AG04450 (cell line): Measurements from ENCODE around the gene SEC16B. TPM values are rescaled to one million over a fixed set of nuclear protein-coding genes. Genes with fewer than 3 reads are reported as not detected.

ENCODE experiments used
- CTCF ChIA-PET: fragments of 300-600, 350-600 bp; formaldehyde crosslinking; extraction: SDS; loops from one replicate; lab custom pipeline; 2022; ENCODE audit warnings: antibody characterized with exemption, inconsistent platforms; lab: Charles Lee
- POLR2A ChIA-PET: fragments of 350-600 bp; formaldehyde crosslinking; extraction: SDS; loops from one replicate; lab custom pipeline; 2021; ENCODE audit warnings: antibody characterized with exemption, inconsistent platforms; lab: Yijun Ruan, JAX
- DNase-seq: peaks from one replicate; pipeline ENCODE4 v3.0.0-alpha.2; 2011; ENCODE audit warnings: low read depth, low spot score
- H3K27ac ChIP-seq: one replicate; pipeline ENCODE4 v1.5.1; 2012; ENCODE audit warnings: low read depth, low read length, control low read depth
- H3K27me3 ChIP-seq: one replicate; pipeline ENCODE4 v1.6.0; 2012; ENCODE audit warnings: low read length; ENCODE audit not compliant: control insufficient read depth, insufficient read depth
- H3K4me3 ChIP-seq: 2 replicates; pipeline ENCODE4 v1.5.1; 2011; ENCODE audit warnings: mild to moderate bottlenecking, low read depth, low read length, control low read depth
- H3K9me3 ChIP-seq: 2 replicates; pipeline ENCODE4 v1.5.1; 2012; ENCODE audit warnings: low read length; ENCODE audit not compliant: control insufficient read depth, insufficient read depth
- CTCF ChIP-seq: IDR thresholded peaks from 2 replicates; pipeline ENCODE4 v1.5.1; 2011; ENCODE audit warnings: low read depth, low read length, control low read depth, inconsistent platforms
- polyA plus RNA-seq: library from polyadenylated mRNA; depleted of rRNA; stranded (reverse); fragments of >200 nt; gene quantifications from 2 replicates; pipeline ENCODE4 v1.2.3, GENCODE V29; 2011

SEC16B gene
- polyA plus RNA-seq, 1 experiment: 4.0 TPM

DNA sequence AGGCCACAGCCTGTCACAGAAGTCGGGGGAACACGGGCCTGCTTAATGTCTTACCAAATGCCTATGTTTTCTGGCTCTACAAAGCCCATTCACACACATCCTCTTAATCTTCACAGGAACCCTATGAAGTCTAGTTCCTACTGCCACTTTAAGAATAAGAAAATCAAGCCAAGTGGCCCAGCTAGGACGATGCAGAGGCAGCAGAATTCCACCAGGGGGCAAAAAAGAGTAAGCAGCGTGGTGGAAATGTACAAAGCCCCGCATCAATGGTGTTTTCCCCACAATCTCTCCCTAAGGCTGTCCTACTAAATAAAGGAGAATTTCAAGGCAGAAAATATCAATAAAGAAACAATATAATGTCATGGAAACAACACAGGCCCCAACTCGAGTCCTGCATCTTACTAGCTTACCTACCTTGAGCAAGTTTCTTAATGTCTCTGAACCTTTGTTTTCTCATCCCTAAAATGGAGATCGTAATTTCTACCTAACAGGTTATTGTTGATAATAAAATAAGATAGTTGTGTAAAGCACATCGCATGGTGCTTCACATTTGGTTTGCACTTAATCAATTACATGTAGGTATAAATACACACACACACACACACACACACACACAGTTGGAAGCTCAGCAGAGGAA is 21.4 kb downstream of the SEC16B start:
- peak; percentile 98 for TF ChIP-seq CTCF
- ChIA-PET CTCF (interaction anchor here (0.6 to 4.3 kb wide), 22 partner anchors 10 to 1052 kb away, joined by 3 to 30 read pairs (median 6); no protein-coding TSS in a partner anchor), POLR2A (no interaction called here)
- H3K27ac ChIP-seq: no peak overlapping the region
- no peaks in the 10 kb centered on the region for H3K27me3 ChIP-seq
- no peak overlapping the region for H3K4me3 ChIP-seq
- H3K9me3 ChIP-seq: no peaks in the 10 kb centered on the region
- no peak for DNase-seq

DNA sequence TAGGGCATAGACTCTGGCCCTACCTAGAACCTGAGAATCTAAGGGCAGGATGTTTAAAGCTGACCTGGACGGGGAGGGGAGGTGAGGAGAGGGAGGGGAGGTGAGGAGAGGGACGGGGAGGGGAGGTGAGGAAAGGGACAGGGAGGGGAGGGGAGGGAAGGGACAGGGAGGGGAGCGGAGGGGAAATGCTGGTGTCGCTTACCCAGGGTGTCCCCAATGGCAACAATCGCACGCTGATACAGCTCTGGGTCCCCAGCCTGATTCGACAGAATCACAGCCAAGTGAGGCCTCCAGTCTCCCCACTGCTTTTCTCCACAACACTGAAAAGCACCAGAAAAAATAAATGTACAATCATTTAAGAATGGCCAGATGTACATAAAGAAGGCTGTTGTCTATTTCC is 22.2 kb downstream of the SEC16B start:
- Histone ChIP-seq H3K27me3 (no peaks in the 10 kb centered on the region), H3K9me3 (no peaks in the 10 kb centered on the region), H3K27ac (no peak overlapping the region), H3K4me3 (no peak overlapping the region)
- CTCF ChIA-PET: interaction anchor here (0.5 to 4.3 kb wide), 22 partner anchors 9 to 1290 kb away, joined by 3 to 30 read pairs (median 6); no protein-coding TSS in a partner anchor
- no peak for TF ChIP-seq CTCF
- POLR2A ChIA-PET: no interaction called here
- no peak for DNase-seq

DNA sequence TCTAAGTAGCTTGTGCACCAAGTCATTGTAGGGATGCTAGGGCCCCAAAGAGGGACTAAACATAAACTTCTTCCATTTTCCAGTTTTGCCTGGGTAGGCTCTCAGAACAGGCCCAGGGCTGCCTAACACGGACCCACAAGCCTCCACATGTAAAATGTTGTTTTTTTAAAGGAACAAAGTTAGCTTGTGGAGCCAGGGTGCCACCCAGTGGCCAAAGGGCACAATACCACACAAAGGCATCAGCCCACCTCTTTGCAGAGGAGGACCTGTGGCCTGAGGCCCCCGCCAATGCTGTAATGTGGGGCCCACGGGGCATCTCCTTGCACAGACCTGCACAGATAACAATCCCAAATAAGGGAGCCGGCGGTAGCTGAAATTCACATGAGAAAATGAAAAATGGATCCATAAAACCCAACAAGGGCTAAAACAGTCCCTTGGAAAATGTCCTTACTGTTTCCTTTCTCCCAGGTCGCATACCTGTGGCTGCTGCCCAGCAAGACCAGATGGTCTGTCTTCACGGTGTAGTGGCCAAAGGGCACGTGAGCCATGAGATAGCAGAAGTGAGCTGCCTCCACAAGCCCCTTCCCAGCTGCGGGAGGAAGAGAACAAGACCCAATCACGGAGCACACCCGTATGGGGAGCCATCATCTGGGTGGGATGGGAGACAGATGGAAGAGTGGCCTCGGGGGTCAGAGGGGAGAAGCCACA is 23.8 kb downstream of the SEC16B start:
- DNase-seq: no peak
- no peak overlapping the region for H3K27ac ChIP-seq
- no peaks in the 10 kb centered on the region for H3K9me3 ChIP-seq
- ChIA-PET CTCF (interaction anchor here (0.6 to 4.3 kb wide), 40 partner anchors 9 to 1050 kb away, joined by 3 to 30 read pairs (median 5); no protein-coding TSS in a partner anchor), POLR2A (no interaction called here)
- H3K27me3 ChIP-seq: no peaks in the 10 kb centered on the region
- H3K4me3 ChIP-seq: no peak overlapping the region
- TF ChIP-seq CTCF: peak; percentile 91

DNA sequence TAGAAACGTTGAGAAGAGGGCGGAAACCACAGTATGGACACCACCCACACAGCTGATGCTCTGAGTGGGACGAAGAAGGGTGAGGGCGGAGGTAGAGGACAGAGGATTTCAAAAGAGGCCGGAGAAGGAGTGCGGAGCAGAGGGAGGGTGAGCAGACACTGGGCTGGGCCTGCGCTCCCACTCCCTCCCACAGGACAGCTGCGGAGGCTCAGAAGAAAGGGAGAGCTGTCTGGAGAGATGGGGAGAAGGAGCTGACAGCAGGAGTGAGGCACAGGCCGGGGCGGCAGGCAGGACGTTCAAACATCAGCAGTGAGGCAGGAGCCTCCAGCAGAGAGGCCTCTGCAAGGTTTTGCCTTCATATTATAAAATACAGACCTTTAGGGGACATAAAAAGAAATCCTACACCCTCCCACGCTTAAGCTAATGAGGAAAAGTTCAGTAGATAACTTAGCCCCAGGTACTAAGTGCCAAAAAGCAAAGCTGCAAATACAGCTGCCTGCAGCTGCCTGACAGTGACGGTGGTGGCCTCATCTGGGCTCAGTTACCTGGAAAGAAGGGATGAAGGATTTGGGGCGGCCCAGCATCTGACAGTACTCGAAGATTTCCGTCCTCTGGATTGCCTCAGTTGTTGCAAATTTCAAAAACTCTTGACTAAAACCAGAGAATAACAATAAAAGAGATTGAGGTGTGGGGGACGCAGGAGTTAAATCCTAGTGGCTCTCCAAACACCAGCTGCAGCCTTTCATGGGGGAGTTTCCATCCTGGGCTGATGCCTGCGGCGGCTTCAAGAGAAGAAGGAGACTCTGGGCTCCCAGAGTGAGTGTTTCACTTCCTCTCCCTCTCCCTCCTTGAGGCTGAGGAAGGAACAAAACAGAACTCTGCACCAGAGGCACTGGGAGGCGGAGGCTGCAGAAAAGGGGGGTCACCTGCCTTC is 25.6 kb downstream of the SEC16B start:
- ChIA-PET POLR2A (no interaction called here), CTCF (interaction anchor here (0.9 to 1.4 kb wide), 5 partner anchors 164 to 1048 kb away, joined by 3 to 6 read pairs (median 4); no protein-coding TSS in a partner anchor)
- no peak overlapping the region for H3K4me3 ChIP-seq
- H3K27me3 ChIP-seq: no peaks in the 10 kb centered on the region
- no peak for DNase-seq
- TF ChIP-seq CTCF: no peak
- H3K27ac ChIP-seq: no peak overlapping the region
- no peaks in the 10 kb centered on the region for H3K9me3 ChIP-seq
